H1 (cell line): ENCODE results near the gene YEATS2. TPM values are rescaled to one million over a fixed set of nuclear protein-coding genes. Genes with fewer than 3 reads are reported as not detected.

ENCODE experiments used
- CTCF ChIA-PET: fragments of 300-600 bp; sonication (Branson Sonifier 250); formaldehyde crosslinking; loops from one replicate; lab custom pipeline; 2021; ENCODE audit not compliant: partially characterized antibody; lab: Charles Lee
- POLR2A ChIA-PET: fragments of 300-600 bp; sonication (Branson Sonifier 250); formaldehyde crosslinking; loops from one replicate; lab custom pipeline; 2021; ENCODE audit warnings: inconsistent platforms; ENCODE audit not compliant: partially characterized antibody; lab: Charles Lee
- DNase-seq, 2 experiments: peaks; one replicate each; pipeline versions ENCODE4 v3.0.0 to v3.0.0-alpha.2; 2010 to 2022; ENCODE audit warnings: low spot score in 2 of 2, low read depth in 1 of 2, mixed read lengths in 1 of 2
- FAIRE-seq: peaks from 2 replicates; lab custom pipeline; 2011; peaks lifted over from hg19 to GRCh38; lab: Jason Lieb, UNC
- H2AFZ ChIP-seq: 2 replicates; pipeline ENCODE4 v1.8.1; 2012; ENCODE audit warnings: low read length, inconsistent platforms
- H2AK5ac ChIP-seq: 2 replicates; pipeline ENCODE4 v1.6.1; 2013; ENCODE audit warnings: low read depth, low read length
- H2BK120ac ChIP-seq: replicated peaks from 2 replicates; pipeline ENCODE3; 2013; ENCODE audit warnings: low read depth, low read length, inconsistent platforms
- H2BK12ac ChIP-seq: 2 replicates; pipeline ENCODE4 v1.6.1; 2013; ENCODE audit warnings: low read depth, low read length
- H2BK15ac ChIP-seq: 2 replicates; pipeline ENCODE4 v1.6.1; 2013; ENCODE audit warnings: low read length
- H2BK20ac ChIP-seq: 2 replicates; pipeline ENCODE4 v1.6.1; 2013; ENCODE audit warnings: low read length
- H2BK5ac ChIP-seq: 2 replicates; pipeline ENCODE4 v1.6.1; 2013; ENCODE audit warnings: low read depth, low read length
- H3K14ac ChIP-seq: 2 replicates; pipeline ENCODE4 v1.6.1; 2013; ENCODE audit warnings: inconsistent platforms; ENCODE audit not compliant: insufficient read length
- H3K18ac ChIP-seq: 2 replicates; pipeline ENCODE4 v1.6.1; 2013; ENCODE audit warnings: low read length; ENCODE audit errors: extremely low read depth
- H3K23ac ChIP-seq: 2 replicates; pipeline ENCODE4 v1.6.1; 2013; ENCODE audit warnings: inconsistent platforms; ENCODE audit not compliant: insufficient read length
- H3K23me2 ChIP-seq: 2 replicates; pipeline ENCODE4 v1.6.1; 2013; ENCODE audit warnings: low read depth, low read length
- H3K27ac ChIP-seq: 2 replicates; pipeline ENCODE4 v1.6.1; 2011; ENCODE audit warnings: low read depth, low read length, inconsistent platforms
- H3K27me3 ChIP-seq, 4 experiments: replicated peaks in 1 of 4; 1 replicate in 1 of 4; 2 replicates in 3 of 4; pipeline versions ENCODE4 v1.6.1 to v1.8.1; 2011 to 2013; ENCODE audit warnings: low read length in 3 of 4, mild to moderate bottlenecking in 3 of 4, inconsistent platforms in 2 of 4, mixed read lengths in 2 of 4, moderate library complexity in 1 of 4; ENCODE audit not compliant: control insufficient read depth in 3 of 4, insufficient read depth in 3 of 4; ENCODE audit errors: extremely low read depth in 1 of 4
- H3K36me3 ChIP-seq, 4 experiments: 2 replicates each; pipeline versions ENCODE4 v1.6.1 to v1.8.1; 2011 to 2013; ENCODE audit warnings: mild to moderate bottlenecking in 4 of 4, low read length in 3 of 4, moderate library complexity in 2 of 4, control low read depth in 1 of 4, inconsistent platforms in 1 of 4; ENCODE audit not compliant: insufficient read depth in 4 of 4, control insufficient read depth in 2 of 4
- H3K4ac ChIP-seq: replicated peaks from 2 replicates; pipeline ENCODE3; 2013; ENCODE audit warnings: low read length, low read depth, mixed read lengths, inconsistent platforms; ENCODE audit not compliant: insufficient read length
- H3K4me1 ChIP-seq, 4 experiments: replicated peaks in 1 of 4; 1 replicate in 1 of 4; 2 replicates in 3 of 4; pipeline versions ENCODE4 v1.6.1 to v1.8.1; 2011 to 2013; ENCODE audit warnings: low read length in 3 of 4, inconsistent platforms in 2 of 4, mixed read lengths in 1 of 4; ENCODE audit not compliant: insufficient read depth in 4 of 4, control insufficient read depth in 3 of 4
- H3K4me2 ChIP-seq, 2 experiments: 2 replicates each; pipeline versions ENCODE4 v1.6.1 to v1.8.1; 2011 to 2013; ENCODE audit warnings: low read depth in 2 of 2, low read length in 2 of 2, control low read depth in 1 of 2, inconsistent platforms in 1 of 2, mild to moderate bottlenecking in 1 of 2; ENCODE audit not compliant: insufficient read depth in 1 of 2
- H3K4me3 ChIP-seq, 4 experiments: fragments of 200-600, 300-600 bp in 1 of 4; sonication (generic), shearing (Covaris generic), sonication (Bioruptor Twin) in 1 of 4; 2 replicates each; pipeline versions ENCODE4 v1.5.1 to v1.8.1; 2011 to 2016; ENCODE audit warnings: low read length in 4 of 4, low read depth in 3 of 4, control low read depth in 2 of 4, inconsistent platforms in 2 of 4, mild to moderate bottlenecking in 2 of 4, mixed read lengths in 1 of 4, moderate library complexity in 1 of 4; ENCODE audit not compliant: insufficient read depth in 2 of 4; ENCODE audit errors: extremely low read depth in 1 of 4
- H3K56ac ChIP-seq: replicated peaks from 2 replicates; pipeline ENCODE3; 2013; ENCODE audit warnings: low read depth, mild to moderate bottlenecking, mixed read lengths, low read length, inconsistent platforms; ENCODE audit not compliant: insufficient read length
- H3K79me1 ChIP-seq: 2 replicates; pipeline ENCODE4 v1.6.1; 2013; ENCODE audit warnings: low read depth, low read length, control low read depth
- H3K79me2 ChIP-seq, 2 experiments: 2 replicates each; pipeline versions ENCODE4 v1.6.1 to v1.8.1; 2012 to 2013; ENCODE audit warnings: low read length in 2 of 2, mild to moderate bottlenecking in 2 of 2, inconsistent platforms in 1 of 2; ENCODE audit not compliant: insufficient read depth in 2 of 2, control insufficient read depth in 1 of 2
- H3K9ac ChIP-seq, 4 experiments: replicated peaks in 1 of 4; 1 replicate in 1 of 4; 2 replicates in 3 of 4; pipeline versions ENCODE4 v1.6.1 to v1.8.1; 2011 to 2013; ENCODE audit warnings: low read depth in 3 of 4, low read length in 3 of 4, control low read depth in 2 of 4, mild to moderate bottlenecking in 2 of 4, moderate library complexity in 2 of 4, inconsistent platforms in 1 of 4; ENCODE audit errors: extremely low read depth in 1 of 4
- H3K9me3 ChIP-seq, 2 experiments: 2 replicates each; pipeline versions ENCODE4 v1.6.1 to v1.8.1; 2012 to 2013; ENCODE audit warnings: mild to moderate bottlenecking in 2 of 2, moderate library complexity in 2 of 2, control low read depth in 1 of 2, inconsistent platforms in 1 of 2, low read depth in 1 of 2, low read length in 1 of 2, mixed read lengths in 1 of 2; ENCODE audit not compliant: insufficient read depth in 2 of 2
- H4K20me1 ChIP-seq, 2 experiments: replicated peaks in 1 of 2; 2 replicates each; pipeline versions ENCODE3 to v1.8.1; 2011 to 2013; ENCODE audit warnings: inconsistent platforms in 2 of 2, low read length in 2 of 2, mild to moderate bottlenecking in 1 of 2; ENCODE audit not compliant: insufficient read depth in 2 of 2, control insufficient read depth in 1 of 2
- H4K5ac ChIP-seq: 2 replicates; pipeline ENCODE4 v1.6.1; 2013; ENCODE audit warnings: low read length, low read depth, mixed read lengths, inconsistent platforms; ENCODE audit not compliant: insufficient read length
- H4K8ac ChIP-seq: 2 replicates; pipeline ENCODE4 v1.8.0; 2013; ENCODE audit warnings: mild to moderate bottlenecking, moderate library complexity, low read length, inconsistent platforms; ENCODE audit not compliant: insufficient read depth; ENCODE audit errors: extremely low read depth
- H4K91ac ChIP-seq: replicated peaks from 2 replicates; pipeline ENCODE3; 2013; ENCODE audit warnings: low read length, mixed read lengths, inconsistent platforms; ENCODE audit not compliant: insufficient read length
- CTCF ChIP-seq, 3 experiments: IDR thresholded peaks; 1 replicate in 2 of 3; 2 replicates in 1 of 3; pipeline versions ENCODE4 v1.5.1 to v1.6.1; 2011; ENCODE audit warnings: low read length in 3 of 3, mild to moderate bottlenecking in 3 of 3, inconsistent platforms in 2 of 3, low read depth in 1 of 3, moderate library complexity in 1 of 3; ENCODE audit not compliant: insufficient read depth in 1 of 3; ENCODE audit errors: control extremely low read depth in 1 of 3
- KDM4A ChIP-seq: IDR thresholded peaks from one replicate; pipeline ENCODE4 v1.7.1; 2012; ENCODE audit warnings: low read depth, mild to moderate bottlenecking, moderate library complexity, low read length, inconsistent platforms; ENCODE audit not compliant: severe bottlenecking
- WGBS, 2 experiments: shearing (Covaris generic) in 1 of 2; methylation state at CpG; one replicate each; pipeline versions ENCODE4 v1.1.6 to v1.1.7; 2013 to 2015; ENCODE audit warnings: low lambda C conversion rate in 2 of 2, mixed read lengths in 2 of 2, inconsistent platforms in 1 of 2, low coverage in 1 of 2, missing lambda C conversion rate in 1 of 2; ENCODE audit not compliant: insufficient replicate concordance in 2 of 2, insufficient coverage in 1 of 2, insufficient read length in 1 of 2; ENCODE audit errors: extremely low coverage in 1 of 2, missing lambda C conversion rate in 1 of 2; 5-methylcytosine and 5-hydroxymethylcytosine counted together
- polyA plus RNA-seq, 7 experiments: library from polyadenylated mRNA; depleted of rRNA in 3 of 7; stranded (reverse) in 5 of 7; unstranded in 2 of 7; fragments of >200 nt in 5 of 7; fragments of 200-250 nt in 2 of 7; gene quantifications; 1 replicate in 5 of 7; 2 replicates in 1 of 7; 4 replicates in 1 of 7; pipeline versions ENCODE4 v1.2.1 to v1.2.3, GENCODE V29; 2011 to 2013; ENCODE audit warnings: missing spikeins in 2 of 7, mixed read lengths in 2 of 7
- total RNA-seq: library from RNA; stranded (reverse); fragmentation: NEBNext Ultra II Directional; extraction: Animal tissue kit (Norgen Biotek cat#: 25700); gene quantifications from 2 replicates; pipeline ENCODE4 v1.2.1, GENCODE V29; 2021

YEATS2 gene
- total and polyA plus RNA-seq, 2 of the 8 experiments (the other 6 are each of a cell fraction or from before 2014, with no cell fraction given) = 35.3 to 53.7 TPM

- no peak overlapping the region for H3K18ac ChIP-seq
- H4K91ac ChIP-seq = no peak overlapping the region
- H3K27me3 ChIP-seq = no peaks in the 10 kb centered on the region
- 90% methylated on average over 9 of the region's 9 CpGs; no CpG with 5 or more reads in 1 of the 2 experiments for WGBS, 2 experiments
- no peak overlapping the region for H3K4ac ChIP-seq
- H3K4me1 ChIP-seq = peaks cover 0 to 4% (median 0%) of the 10 kb centered on the region in 4 experiments; a peak in 3 of 7 replicates
- H2BK5ac ChIP-seq = no peak overlapping the region
- H2AFZ ChIP-seq = no peak overlapping the region
- no peak overlapping the region for H3K14ac ChIP-seq
- no peak overlapping the region for H3K9ac ChIP-seq
- no peaks in the 10 kb centered on the region for H3K79me1 ChIP-seq
- no peak overlapping the region for H4K5ac ChIP-seq
- ChIA-PET POLR2A (interaction anchor here (1.0 kb wide), 1 partner anchor 50 kb away, joined by 3 read pairs; no protein-coding TSS in a partner anchor), CTCF (interaction anchor here (0.7 to 1.2 kb wide), 4 partner anchors 22 to 350 kb away, joined by 3 to 4 read pairs (median 3); no protein-coding TSS in a partner anchor)
- no peaks in the 10 kb centered on the region for H3K23me2 ChIP-seq
- no peak overlapping the region for H3K27ac ChIP-seq
- DNase-seq (no peak), FAIRE-seq (no peak)
- H3K36me3 ChIP-seq = peaks cover 0 to 7% (median 0%) of the 10 kb centered on the region in 4 experiments; a peak in 2 of 8 replicates
- H4K8ac ChIP-seq = no peak overlapping the region
- no peaks in the 10 kb centered on the region for H3K9me3 ChIP-seq
- no peaks in the 10 kb centered on the region for H3K79me2 ChIP-seq
- H3K4me2 ChIP-seq = no peak overlapping the region
- H3K23ac ChIP-seq = no peak overlapping the region
- no peak overlapping the region for H2BK120ac ChIP-seq
- H4K20me1 ChIP-seq = peaks cover 0 to 3% of the 10 kb centered on the region in 2 experiments
- H3K56ac ChIP-seq = no peak overlapping the region
- no peak overlapping the region for H2BK15ac ChIP-seq
- no peak overlapping the region for H2BK12ac ChIP-seq
- no peak overlapping the region for H2BK20ac ChIP-seq
- H3K4me3 ChIP-seq = no peak overlapping the region
- no peak overlapping the region for H2AK5ac ChIP-seq
- TF ChIP-seq CTCF (IDR thresholded peaks at IDR 0.05; ENCODE audit: control extremely low read depth in 1 of 3, insufficient read depth in 1 of 3, low read depth in 1 of 3, low read length in 3 of 3) (peak in 1 of 3 experiments; percentile 1; a peak in 1 of 4 replicates), KDM4A (no peak)
These were observed 120.0 kb downstream of the YEATS2 start for GRCh38 chr3:183817639-183818038.
